HEK293 (cell line): ENCODE results near the gene MLN.

ENCODE experiments used
- CTCF ChIA-PET: fragments of 350-600 bp; formaldehyde crosslinking; extraction: SDS; loops from one replicate; lab custom pipeline; 2021; ENCODE audit warnings: antibody characterized with exemption; lab: Yijun Ruan, JAX
- POLR2A ChIA-PET: fragments of 300-600 bp; formaldehyde crosslinking; extraction: SDS; loops from one replicate; lab custom pipeline; 2020; ENCODE audit warnings: antibody characterized with exemption, inconsistent platforms; lab: Yijun Ruan, JAX
- H3K27ac ChIP-seq: fragments of 200-500 bp; sonication (Bioruptor generic); 2 replicates; pipeline ENCODE4 v1.5.1; 2014; ENCODE audit warnings: low read depth, low read length, control low read depth, inconsistent platforms; ENCODE audit errors: extremely low read depth
- H3K36me3 ChIP-seq, 2 experiments: fragments of 200-500 bp in 1 of 2; sonication (Bioruptor generic) in 1 of 2; 1 replicate in 1 of 2; 2 replicates in 1 of 2; pipeline ENCODE4 v1.5.1; 2014 to 2017; ENCODE audit warnings: inconsistent platforms in 2 of 2, low read length in 2 of 2; ENCODE audit not compliant: control insufficient read depth in 2 of 2, insufficient read depth in 1 of 2
- H3K4me1 ChIP-seq: fragments of 200-500 bp; sonication (Bioruptor generic); 2 replicates; pipeline ENCODE4 v1.5.1; 2014; ENCODE audit warnings: mild to moderate bottlenecking, low read length, inconsistent platforms; ENCODE audit not compliant: control insufficient read depth, insufficient read depth
- H3K4me3 ChIP-seq: 2 replicates; pipeline ENCODE4 v1.5.1; 2011; ENCODE audit warnings: low read depth, mild to moderate bottlenecking, control low read depth, low read length, moderate library complexity
- H3K9me3 ChIP-seq: fragments of 200-500 bp; sonication (Bioruptor generic); 2 replicates; pipeline ENCODE4 v1.5.1; 2014; ENCODE audit warnings: low read depth, low read length, inconsistent platforms; ENCODE audit not compliant: control insufficient read depth, insufficient read depth
- GLIS1 ChIP-seq: fragments of 450-650 bp; formaldehyde crosslinking; IDR thresholded peaks from 2 replicates; pipeline ENCODE4 v1.5.1; 2016; ENCODE audit warnings: missing biosample characterization, missing genetic modification characterization
- PRDM4 ChIP-seq: fragments of 450-650 bp; formaldehyde crosslinking; IDR thresholded peaks from 2 replicates; pipeline ENCODE4 v1.5.1; 2017; ENCODE audit warnings: missing biosample characterization, missing genetic modification characterization
- SCRT2 ChIP-seq: fragments of 450-650 bp; formaldehyde crosslinking; IDR thresholded peaks from 2 replicates; pipeline ENCODE4 v1.5.1; 2016; ENCODE audit warnings: missing biosample characterization, missing genetic modification characterization
- WT1 ChIP-seq: fragments of 450-650 bp; formaldehyde crosslinking; IDR thresholded peaks from 2 replicates; pipeline ENCODE4 v1.5.1; 2016; ENCODE audit warnings: missing biosample characterization, missing genetic modification characterization
- ZIC2 ChIP-seq: fragments of 450-650 bp; formaldehyde crosslinking; IDR thresholded peaks from 2 replicates; pipeline ENCODE4 v1.5.1; 2016; ENCODE audit warnings: missing biosample characterization, missing genetic modification characterization
- ZNF10 ChIP-seq: fragments of 450-650 bp; formaldehyde crosslinking; IDR thresholded peaks from 2 replicates; pipeline ENCODE4 v1.5.1; 2017; ENCODE audit warnings: missing biosample characterization, missing genetic modification characterization
- ZNF274 ChIP-seq, 2 experiments: fragments of 200-500 bp in 1 of 2; fragments of 450-650 bp in 1 of 2; sonication (Bioruptor generic) in 1 of 2; formaldehyde crosslinking in 1 of 2; IDR thresholded peaks; 2 replicates each; pipeline versions ENCODE4 v1.5.1 to v1.6.1; 2014 to 2016; ENCODE audit warnings: borderline replicate concordance in 1 of 2, inconsistent platforms in 1 of 2, low read length in 1 of 2, missing biosample characterization in 1 of 2, missing genetic modification characterization in 1 of 2
- ZNF398 ChIP-seq: fragments of 450-650 bp; formaldehyde crosslinking; IDR thresholded peaks from 2 replicates; pipeline ENCODE4 v1.5.1; 2017; ENCODE audit warnings: missing biosample characterization, missing genetic modification characterization
- ZNF423 ChIP-seq: fragments of 450-650 bp; formaldehyde crosslinking; IDR thresholded peaks from 2 replicates; pipeline ENCODE4 v1.5.1; 2016; ENCODE audit warnings: missing biosample characterization, missing genetic modification characterization
- ZNF473 ChIP-seq: fragments of 450-650 bp; formaldehyde crosslinking; IDR thresholded peaks from 2 replicates; pipeline ENCODE4 v1.5.1; 2017; ENCODE audit warnings: missing biosample characterization, missing genetic modification characterization
- ZNF48 ChIP-seq: fragments of 450-650 bp; formaldehyde crosslinking; IDR thresholded peaks from 2 replicates; pipeline ENCODE4 v1.5.1; 2016; ENCODE audit warnings: missing biosample characterization, missing genetic modification characterization
- ZNF623 ChIP-seq: fragments of 450-650 bp; formaldehyde crosslinking; IDR thresholded peaks from 2 replicates; pipeline ENCODE4 v1.5.1; 2016; ENCODE audit warnings: missing biosample characterization, missing genetic modification characterization
- ZNF664 ChIP-seq: fragments of 450-650 bp; formaldehyde crosslinking; IDR thresholded peaks from 2 replicates; pipeline ENCODE4 v1.5.1; 2016; ENCODE audit warnings: missing biosample characterization, missing genetic modification characterization
- ZNF677 ChIP-seq: fragments of 450-650 bp; IDR thresholded peaks from 2 replicates; pipeline ENCODE4 v1.5.0; 2018; ENCODE audit warnings: missing biosample characterization, mild to moderate bottlenecking, missing genetic modification characterization, moderate library complexity
- ZNF701 ChIP-seq: fragments of 450-650 bp; formaldehyde crosslinking; IDR thresholded peaks from 2 replicates; pipeline ENCODE4 v1.5.1; 2016; ENCODE audit warnings: missing biosample characterization, missing genetic modification characterization
- ZNF707 ChIP-seq: fragments of 450-650 bp; formaldehyde crosslinking; IDR thresholded peaks from 2 replicates; pipeline ENCODE4 v1.5.1; 2016; ENCODE audit warnings: missing biosample characterization, missing genetic modification characterization
- ZNF76 ChIP-seq: fragments of 450-650 bp; formaldehyde crosslinking; IDR thresholded peaks from 2 replicates; pipeline ENCODE4; 2016; ENCODE audit warnings: low read depth, missing biosample characterization, missing genetic modification characterization, borderline replicate concordance
- ZNF777 ChIP-seq: fragments of 450-650 bp; formaldehyde crosslinking; IDR thresholded peaks from 2 replicates; pipeline ENCODE4 v1.5.1; 2017; ENCODE audit warnings: missing biosample characterization, missing genetic modification characterization, borderline replicate concordance
- ZNF830 ChIP-seq: fragments of 450-650 bp; IDR thresholded peaks from 2 replicates; pipeline ENCODE4 v1.5.0; 2018; ENCODE audit warnings: missing biosample characterization, missing genetic modification characterization, low read depth, mild to moderate bottlenecking, moderate library complexity

MLN gene

GRCh38 chr6:33757906-33758305 is 45.9 kb downstream of the MLN start:
- TF ChIP-seq GLIS1 (tag by site-specific recombination) (peak; percentile 45; the same call in 1 of the 2 replicates), ZNF707 (tag by site-specific recombination) (no peak)
- no peaks in the 10 kb centered on the region for H3K9me3 ChIP-seq
- no peak overlapping the region for H3K4me3 ChIP-seq
- H3K4me1 ChIP-seq = peaks cover 27% of the 10 kb centered on the region
- ChIA-PET POLR2A (interaction anchor here (1.4 kb wide), 1 partner anchor 10 kb away, joined by 3 read pairs; no protein-coding TSS in a partner anchor), CTCF (interaction anchor here (0.7 to 12.1 kb wide), 7 partner anchors 12 to 423 kb away, joined by 3 to 193 read pairs (median 4); partner anchors contain the start of genes IP6K3 and UQCC2)
- H3K27ac ChIP-seq = no peak overlapping the region
- H3K36me3 ChIP-seq = no peaks in the 10 kb centered on the region

- Histone ChIP-seq H3K27ac (no peak overlapping the region), H3K4me3 (no peak overlapping the region), H3K4me1 (peaks cover 31% of the 10 kb centered on the region), H3K36me3 (no peaks in the 10 kb centered on the region), H3K9me3 (no peaks in the 10 kb centered on the region)
- CTCF ChIA-PET = interaction anchor here (0.7 to 12.1 kb wide), 6 partner anchors 12 to 398 kb away, joined by 3 to 193 read pairs (median 6); partner anchors contain the start of genes IP6K3 and UQCC2
- POLR2A ChIA-PET = interaction anchor here (1.4 kb wide), 1 partner anchor 11 kb away, joined by 3 read pairs; no protein-coding TSS in a partner anchor
- TF ChIP-seq ZNF398 (no peak), ZIC2 (tag by site-specific recombination) (0 out of 2 replicates have a peak, but pooled peaks have one; percentile 30), WT1 (0 out of 2 replicates have a peak, but pooled peaks have one; percentile 11)
Measured at GRCh38 chr6:33757113-33757512, 46.7 kb downstream of the MLN start.

- peaks cover 32% of the 10 kb centered on the region for H3K4me1 ChIP-seq
- no peak overlapping the region for H3K4me3 ChIP-seq
- no peak overlapping the region for H3K27ac ChIP-seq
- ChIA-PET POLR2A (no interaction called here), CTCF (interaction anchor here (1.0 to 12.1 kb wide), 4 partner anchors 11 to 400 kb away, joined by 4 to 193 read pairs (median 62); partner anchors contain the start of gene IP6K3)
- no peaks in the 10 kb centered on the region for H3K9me3 ChIP-seq
- H3K36me3 ChIP-seq = no peaks in the 10 kb centered on the region
- no peak for TF ChIP-seq ZNF48
- TF ChIP-seq ZNF10 (tag by site-specific recombination) = no peak
- TF ChIP-seq ZNF76 (tag by site-specific recombination) = no peak
- no peak for TF ChIP-seq ZNF830 (tag by site-specific recombination)
- TF ChIP-seq ZNF423 (tag by site-specific recombination) = no peak
- no peak for TF ChIP-seq ZNF701
- peak; percentile 29; the same call in 1 of the 2 replicates for TF ChIP-seq SCRT2 (tag by site-specific recombination)
- TF ChIP-seq PRDM4 (tag by site-specific recombination) = no peak
- TF ChIP-seq ZNF664 = no peak
- no peak for TF ChIP-seq ZNF473 (tag by site-specific recombination)
- no peak for TF ChIP-seq ZNF677 (tag by site-specific recombination)
- TF ChIP-seq ZNF274 (IDR thresholded peaks at IDR 0.05; ENCODE audit: low read length) = no peak
- no peak for TF ChIP-seq ZNF274 (tag by site-specific recombination; IDR thresholded peaks at IDR 0.05; ENCODE audit: borderline replicate concordance)
- TF ChIP-seq ZNF623 (tag by site-specific recombination) = peak; percentile 96
- TF ChIP-seq ZNF777 (tag by site-specific recombination) = no peak
Measured at GRCh38 chr6:33756211-33756954, 47.4 kb downstream of the MLN start.
